Measurements from ENCODE around the gene MLLT10. TPM values are rescaled to one million over a fixed set of nuclear protein-coding genes. Genes with fewer than 3 reads are reported as not detected.

Gene MLLT10
- total RNA-seq, 1 donor from 2014 or later, result 53.3 TPM

DNA sequence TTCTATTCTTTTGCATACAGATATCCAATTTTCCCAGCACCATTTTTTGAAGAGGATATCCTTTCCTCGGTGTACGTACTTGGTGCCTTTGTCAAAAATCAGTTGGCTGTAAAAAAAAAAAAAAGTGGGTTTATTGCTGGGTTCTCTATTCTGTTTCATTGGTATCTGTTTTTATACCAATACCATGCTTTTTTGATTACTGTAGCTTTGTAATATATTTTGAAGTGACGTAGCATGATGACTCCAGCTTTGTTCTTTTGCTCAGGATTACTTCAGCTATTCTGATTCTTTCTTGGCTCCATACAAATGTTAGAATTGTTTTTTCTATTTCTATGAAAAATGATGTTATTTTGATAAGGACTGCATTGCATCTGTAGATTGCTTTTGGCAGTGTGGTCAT is 165.5 kb downstream of the MLLT10 start:
- intact Hi-C loops (cut with DNase I), result no loop called here
- H3K36me3 ChIP-seq, result peaks cover 0 to 8% of the 10 kb centered on the region in 2 donors
- H3K9me3 ChIP-seq, result peaks cover 7% of the 10 kb centered on the region
- H3K4me1 ChIP-seq, result no peaks in the 10 kb centered on the region
- no peaks in the 10 kb centered on the region for H3K27me3 ChIP-seq
- no peak overlapping the region for H3K4me3 ChIP-seq
- H3K27ac ChIP-seq, result no peak overlapping the region
- DNase-seq (ENCODE audit: extremely low spot score in 2 of 2), result no peak
- TF ChIP-seq POLR2AphosphoS5 (IDR thresholded peaks at IDR 0.05; ENCODE audit: insufficient read depth in 1 of 2, low read depth in 1 of 2) (no peak), POLR2A (IDR thresholded peaks at IDR 0.05) (no peak)
- TF ChIP-seq, protein P1, sequence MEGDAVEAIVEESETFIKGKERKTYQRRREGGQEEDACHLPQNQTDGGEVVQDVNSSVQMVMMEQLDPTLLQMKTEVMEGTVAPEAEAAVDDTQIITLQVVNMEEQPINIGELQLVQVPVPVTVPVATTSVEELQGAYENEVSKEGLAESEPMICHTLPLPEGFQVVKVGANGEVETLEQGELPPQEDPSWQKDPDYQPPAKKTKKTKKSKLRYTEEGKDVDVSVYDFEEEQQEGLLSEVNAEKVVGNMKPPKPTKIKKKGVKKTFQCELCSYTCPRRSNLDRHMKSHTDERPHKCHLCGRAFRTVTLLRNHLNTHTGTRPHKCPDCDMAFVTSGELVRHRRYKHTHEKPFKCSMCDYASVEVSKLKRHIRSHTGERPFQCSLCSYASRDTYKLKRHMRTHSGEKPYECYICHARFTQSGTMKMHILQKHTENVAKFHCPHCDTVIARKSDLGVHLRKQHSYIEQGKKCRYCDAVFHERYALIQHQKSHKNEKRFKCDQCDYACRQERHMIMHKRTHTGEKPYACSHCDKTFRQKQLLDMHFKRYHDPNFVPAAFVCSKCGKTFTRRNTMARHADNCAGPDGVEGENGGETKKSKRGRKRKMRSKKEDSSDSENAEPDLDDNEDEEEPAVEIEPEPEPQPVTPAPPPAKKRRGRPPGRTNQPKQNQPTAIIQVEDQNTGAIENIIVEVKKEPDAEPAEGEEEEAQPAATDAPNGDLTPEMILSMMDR (IDR thresholded peaks at IDR 0.05), result no peak

DNA sequence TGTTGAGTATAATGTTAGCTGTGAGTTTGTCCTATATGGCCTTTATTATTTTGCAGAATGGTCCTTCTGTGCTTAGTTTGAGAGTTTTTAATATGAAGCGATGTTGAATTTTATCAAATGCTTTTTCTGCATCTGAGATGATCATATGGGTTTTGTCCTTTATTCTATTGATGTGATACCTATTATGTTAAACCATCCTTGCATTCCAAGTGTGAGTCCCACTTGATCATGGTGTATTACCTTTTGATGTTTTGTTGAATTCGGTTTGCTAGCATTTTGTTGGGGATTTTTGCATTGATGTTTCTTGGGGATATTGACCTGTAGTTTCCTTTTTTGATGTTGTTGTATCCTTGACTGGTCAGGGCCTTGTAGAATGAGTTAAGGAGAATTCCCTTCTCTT is 166.4 kb downstream of the MLLT10 start:
- Histone ChIP-seq H3K36me3 (peaks cover 0 to 8% of the 10 kb centered on the region in 2 donors), H3K27me3 (no peaks in the 10 kb centered on the region), H3K27ac (no peak overlapping the region), H3K9me3 (peaks cover 7% of the 10 kb centered on the region), H3K4me1 (peaks cover 6% of the 10 kb centered on the region), H3K4me3 (no peak overlapping the region)
- intact Hi-C loops (cut with DNase I), result no loop called here
- no peak for DNase-seq (ENCODE audit: extremely low spot score in 2 of 2)
- TF ChIP-seq, protein P1 (IDR thresholded peaks at IDR 0.05), result no peak
- no peak for TF ChIP-seq POLR2A (IDR thresholded peaks at IDR 0.05)

DNA sequence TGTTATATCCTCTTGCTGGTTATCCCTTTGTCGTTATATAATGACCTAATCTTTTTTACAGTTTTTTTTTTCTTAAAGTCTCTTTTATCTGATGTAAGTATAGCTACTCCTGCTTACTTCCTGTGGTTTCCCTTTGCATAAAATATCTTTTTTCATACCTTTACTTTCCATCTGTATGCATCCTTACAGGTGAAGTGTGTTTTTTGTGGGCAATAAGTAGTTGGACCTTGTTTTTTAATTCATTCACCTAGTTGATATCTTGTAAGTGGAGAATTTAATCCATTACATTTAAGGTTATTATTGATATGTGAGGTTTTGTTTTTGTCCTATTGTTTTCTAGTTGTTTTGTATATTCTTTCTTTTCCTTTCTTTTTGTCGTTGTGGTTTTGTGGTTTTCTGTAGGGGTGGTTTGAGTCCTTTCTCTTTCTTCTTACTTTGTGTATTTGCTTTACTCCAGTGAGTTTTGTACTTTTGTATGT is 168.6 kb downstream of the MLLT10 start:
- TF ChIP-seq POLR2AphosphoS5 (IDR thresholded peaks at IDR 0.05; ENCODE audit: insufficient read depth in 1 of 2, low read depth in 1 of 2) (no peak), POLR2A (IDR thresholded peaks at IDR 0.05) (no peak)
- TF ChIP-seq, protein P1 (IDR thresholded peaks at IDR 0.05), result no peak
- Histone ChIP-seq H3K4me1 (peaks cover 9% of the 10 kb centered on the region), H3K27me3 (no peaks in the 10 kb centered on the region), H3K36me3 (peaks cover 0 to 8% of the 10 kb centered on the region in 2 donors), H3K4me3 (no peak overlapping the region), H3K27ac (no peak overlapping the region), H3K9me3 (peaks cover 7% of the 10 kb centered on the region)
- DNase-seq (ENCODE audit: extremely low spot score in 2 of 2), result no peak
- intact Hi-C loops (cut with DNase I), result no loop called here

DNA sequence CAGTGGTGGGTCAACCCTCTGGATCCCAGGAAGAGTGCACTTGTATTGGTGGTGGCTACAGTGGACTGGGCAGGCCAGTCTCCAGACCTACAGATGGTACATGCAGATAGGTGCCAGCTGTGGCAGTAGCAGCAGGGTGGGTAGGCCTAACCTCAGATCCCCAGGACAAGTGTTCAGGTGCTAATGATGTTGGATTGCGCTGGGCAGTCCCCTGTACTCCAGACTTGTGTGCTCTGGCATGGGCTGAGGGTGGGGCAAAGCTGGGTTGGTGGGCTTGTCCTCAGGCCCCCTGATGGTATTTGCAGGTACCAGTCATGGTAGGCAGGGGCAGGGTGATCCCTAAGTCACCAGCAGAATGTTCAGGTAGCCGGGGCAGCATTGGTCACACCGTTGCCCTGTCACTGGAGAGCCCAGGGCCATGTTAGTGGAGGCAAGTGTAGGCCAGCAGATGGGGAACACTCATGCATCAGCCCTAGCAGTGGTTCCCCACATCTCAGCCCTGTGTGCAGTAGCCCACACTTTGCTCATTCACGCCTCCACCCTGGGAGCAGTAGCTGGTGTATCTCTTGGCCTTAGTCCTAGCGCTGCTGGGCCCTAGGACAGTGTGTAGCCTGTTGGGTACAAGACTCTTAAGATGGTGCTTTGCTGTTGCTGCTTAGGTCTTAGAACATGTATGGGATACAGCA is 171.3 kb downstream of the MLLT10 start:
- no peak for TF ChIP-seq POLR2A (IDR thresholded peaks at IDR 0.05)
- TF ChIP-seq POLR2AphosphoS5 (IDR thresholded peaks at IDR 0.05; ENCODE audit: insufficient read depth in 1 of 2, low read depth in 1 of 2), result no peak
- TF ChIP-seq, protein P1 (IDR thresholded peaks at IDR 0.05), result no peak
- H3K27me3 ChIP-seq, result no peaks in the 10 kb centered on the region
- intact Hi-C loops (cut with DNase I), result no loop called here
- no peak overlapping the region for H3K27ac ChIP-seq
- H3K36me3 ChIP-seq, result no peaks in the 10 kb centered on the region
- H3K9me3 ChIP-seq, result peaks cover 3% of the 10 kb centered on the region
- DNase-seq (ENCODE audit: extremely low spot score in 2 of 2), result no peak
- H3K4me1 ChIP-seq, result peaks cover 9% of the 10 kb centered on the region
- H3K4me3 ChIP-seq, result no peak overlapping the region

DNA sequence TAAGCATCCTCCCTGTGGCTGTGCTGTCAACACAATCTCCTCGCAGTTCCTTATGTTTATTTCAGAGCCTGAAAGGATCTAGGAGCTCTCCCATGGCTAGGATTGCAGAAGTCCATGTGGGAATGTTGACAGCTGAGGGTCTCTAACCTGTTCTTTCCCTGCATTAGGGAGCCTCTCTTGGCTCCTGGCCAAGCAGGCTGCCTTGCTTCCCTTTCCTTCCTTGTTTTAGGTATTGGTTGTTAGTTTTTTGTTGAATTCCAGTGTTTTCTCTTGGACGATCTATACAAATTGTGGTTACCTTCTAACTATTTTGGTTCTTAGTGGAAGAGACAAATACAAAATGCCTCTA is 171.8 kb downstream of the MLLT10 start:
- DNase-seq (ENCODE audit: extremely low spot score in 2 of 2), result no peak
- no peaks in the 10 kb centered on the region for H3K36me3 ChIP-seq
- H3K27ac ChIP-seq, result no peak overlapping the region
- TF ChIP-seq, protein P1 (IDR thresholded peaks at IDR 0.05), result no peak
- no peak overlapping the region for H3K4me3 ChIP-seq
- H3K4me1 ChIP-seq, result peaks cover 9% of the 10 kb centered on the region
- no peaks in the 10 kb centered on the region for H3K9me3 ChIP-seq
- intact Hi-C loops (cut with DNase I), result no loop called here
- no peaks in the 10 kb centered on the region for H3K27me3 ChIP-seq

All from vagina (tissue), 2 donors.